NCI-H524 (cell line): ENCODE data around the gene MRPL23.

Source experiments
- DNase-seq, 2 experiments: peaks; one replicate each; lab custom pipeline; 2025; lab: John Stamatoyannopoulos, UW

Gene MRPL23

GRCh38 chr11:1958367-1958766, 11.2 kb downstream of the MRPL23 start:
- DNase-seq: no peak

GRCh38 chr11:1959786-1960185, 12.7 kb downstream of the MRPL23 start:
- DNase-seq: no peak

DNA sequence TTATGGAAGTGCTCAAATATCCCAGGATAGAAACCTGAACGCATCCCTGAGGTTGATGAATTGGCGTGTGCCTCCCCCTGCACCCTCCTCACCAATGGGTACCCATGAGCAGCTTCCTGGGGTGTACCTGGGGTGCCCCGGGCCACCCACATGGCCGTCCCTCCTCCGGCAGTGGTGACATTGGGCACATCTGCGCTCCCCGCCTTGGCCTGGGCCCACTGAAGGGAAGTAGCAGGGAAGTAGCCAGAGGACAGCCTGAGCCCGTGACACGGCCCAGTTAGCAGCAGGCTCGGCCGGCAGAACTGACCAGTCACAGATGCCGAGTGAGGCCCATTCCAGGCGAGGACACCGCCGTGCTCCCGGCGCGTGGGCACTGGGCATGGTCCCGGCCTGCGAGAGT, 16.7 kb downstream of the MRPL23 start:
- DNase-seq: no peak

DNA sequence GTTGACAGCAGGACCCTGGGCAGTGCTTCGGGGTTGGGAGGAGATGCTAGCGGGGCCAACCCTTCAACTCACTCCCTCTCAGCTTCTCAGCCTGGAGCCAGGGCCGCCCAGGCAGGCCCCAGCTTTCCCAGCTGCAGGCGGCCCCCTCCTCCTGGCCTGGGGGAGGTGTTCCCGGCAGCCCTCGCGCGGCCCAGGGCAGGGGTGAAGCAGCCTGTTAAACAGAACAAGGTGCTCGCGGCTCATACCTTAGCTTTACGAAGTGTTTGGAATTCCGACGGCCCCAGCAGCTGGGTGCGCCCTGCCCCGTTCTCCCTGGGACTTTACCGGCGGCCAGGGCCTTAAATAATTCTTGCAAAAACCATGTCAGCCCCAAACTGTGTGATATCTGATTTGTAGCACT, 17.2 kb downstream of the MRPL23 start:
- no peak for DNase-seq

- no peak for DNase-seq
Observed at GRCh38 chr11:1964955-1965354, 17.8 kb downstream of the MRPL23 start.

- no peak for DNase-seq
Observed at GRCh38 chr11:1966531-1966930, 19.4 kb downstream of the MRPL23 start.

- no peak for DNase-seq
Observed at GRCh38 chr11:1967641-1968225, 20.6 kb downstream of the MRPL23 start.

- DNase-seq: no peak
Observed at GRCh38 chr11:1968454-1969002, 21.4 kb downstream of the MRPL23 start.

DNA sequence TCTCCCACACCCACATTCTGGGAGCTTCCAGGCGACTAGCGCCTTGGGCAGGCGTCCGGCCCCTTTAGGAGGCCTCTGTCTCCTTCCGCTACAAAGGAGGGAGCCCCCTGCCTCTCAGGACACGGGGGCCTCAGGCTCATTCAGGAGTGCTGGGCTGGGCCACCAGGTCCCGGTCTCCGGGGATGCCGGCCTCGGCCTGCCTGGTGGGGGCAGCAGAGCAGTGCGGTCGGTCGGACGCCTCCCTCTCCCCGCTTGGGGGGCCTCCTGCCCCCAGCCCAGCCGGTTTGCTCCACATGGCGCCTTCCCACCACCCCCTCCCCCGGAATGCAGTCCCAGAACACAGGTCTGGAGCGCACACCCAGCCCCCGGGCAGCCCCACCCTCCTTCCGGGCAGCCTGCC, 21.9 kb downstream of the MRPL23 start:
- DNase-seq: no peak

DNA sequence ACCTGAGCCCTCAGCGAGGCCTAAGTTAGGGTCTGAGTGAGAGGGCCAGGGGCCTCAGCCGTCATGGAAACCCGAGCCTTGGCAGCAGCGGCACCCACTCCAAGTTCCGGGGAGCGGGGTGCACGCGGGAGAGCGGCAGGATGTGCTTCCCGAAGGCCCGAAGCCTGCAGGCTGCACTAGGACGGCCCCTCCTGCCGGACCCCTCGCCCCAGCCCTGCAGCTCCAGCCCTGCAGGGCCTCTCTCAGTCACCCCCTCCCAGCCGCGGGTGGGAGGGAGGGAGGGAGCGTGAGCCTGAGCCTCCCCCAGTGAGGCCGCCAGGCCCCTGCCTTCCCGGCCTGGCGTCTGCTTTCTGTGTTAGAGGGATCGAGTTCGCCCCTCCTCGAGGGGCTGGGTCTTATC, 22.6 kb downstream of the MRPL23 start:
- no peak for DNase-seq

GRCh38 chr11:1970956-1971355, 23.8 kb downstream of the MRPL23 start:
- DNase-seq: no peak

DNA sequence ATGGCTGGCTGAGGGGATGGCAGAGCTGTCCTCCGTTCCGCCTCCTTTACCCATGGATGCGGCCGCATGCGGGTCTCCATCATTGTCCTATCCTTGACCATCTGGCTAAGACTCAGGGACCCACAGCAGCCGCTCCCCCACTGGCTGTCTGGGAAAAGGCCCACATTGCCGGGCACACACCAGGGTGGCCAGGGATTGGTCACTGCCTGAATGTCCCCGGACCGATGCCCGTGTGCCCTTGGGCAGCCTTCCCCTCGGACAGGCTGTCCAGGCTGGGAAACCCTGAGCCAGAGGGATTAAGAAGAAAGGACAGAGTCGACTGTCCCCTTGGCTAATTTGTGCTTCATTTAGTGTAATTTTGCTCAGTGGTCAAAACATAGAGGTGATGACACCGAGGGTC, 28.1 kb downstream of the MRPL23 start:
- no peak for DNase-seq

DNA sequence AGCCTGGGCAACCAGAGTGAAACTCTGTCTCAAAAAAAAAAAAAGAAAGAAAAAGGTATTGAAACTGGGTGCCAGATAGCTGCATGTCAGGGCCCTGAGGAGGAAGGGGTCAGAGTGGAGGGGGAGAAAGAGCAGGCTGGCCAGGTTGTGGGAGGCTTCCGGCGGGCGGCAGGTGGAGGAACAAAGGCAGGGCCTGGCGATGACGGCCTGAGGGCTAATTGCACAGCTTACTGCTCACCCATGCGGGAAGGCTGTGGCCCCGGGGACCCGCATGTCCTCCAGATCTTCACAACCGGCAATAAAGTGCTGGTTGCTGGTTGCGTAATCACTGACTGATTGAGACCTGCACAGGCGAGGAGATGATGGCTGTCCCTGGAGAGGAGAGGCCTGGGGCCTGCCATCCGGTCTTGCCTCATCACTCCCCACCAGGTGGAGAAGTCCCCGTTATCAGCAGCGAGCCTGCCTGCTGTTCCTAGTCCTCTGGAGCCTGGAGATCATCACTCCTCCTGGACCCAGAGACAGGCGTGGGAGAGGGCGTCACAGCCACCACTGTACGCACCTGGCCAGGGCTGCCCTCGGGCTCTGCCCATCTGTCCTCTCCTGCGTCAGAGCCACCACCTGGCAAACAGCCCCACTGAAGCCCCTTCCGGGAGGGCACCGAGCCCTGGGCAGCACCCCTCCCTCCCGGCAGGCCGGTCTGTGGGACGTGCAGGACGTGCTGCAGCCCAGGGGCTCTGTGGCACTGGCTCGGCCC, 31.8 kb downstream of the MRPL23 start:
- no peak for DNase-seq

GRCh38 chr11:1979607-1980006, 32.5 kb downstream of the MRPL23 start:
- DNase-seq: no peak

- no peak for DNase-seq
Observed at GRCh38 chr11:1982873-1983600, 35.9 kb downstream of the MRPL23 start.

DNA sequence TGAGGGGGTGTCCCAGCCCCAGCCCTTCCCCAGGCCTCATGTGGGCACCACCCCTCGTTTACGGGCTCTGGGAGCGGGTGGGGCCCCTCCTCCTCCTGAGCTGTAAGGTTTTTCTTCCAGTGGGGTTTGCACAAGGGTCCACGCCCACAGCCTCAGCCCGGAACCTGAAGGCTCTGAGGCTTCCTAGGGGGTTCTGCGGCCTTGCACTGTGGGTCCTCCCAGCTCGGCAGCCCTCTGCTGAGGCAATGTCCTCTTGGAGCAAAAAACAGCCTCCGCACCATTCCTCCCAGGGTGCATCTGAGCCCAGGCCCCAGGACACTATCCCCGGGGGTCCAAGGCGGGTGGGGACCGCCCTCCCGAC, 36.4 kb downstream of the MRPL23 start:
- no peak for DNase-seq

GRCh38 chr11:1987024-1987423, 39.9 kb downstream of the MRPL23 start:
- no peak for DNase-seq

DNA sequence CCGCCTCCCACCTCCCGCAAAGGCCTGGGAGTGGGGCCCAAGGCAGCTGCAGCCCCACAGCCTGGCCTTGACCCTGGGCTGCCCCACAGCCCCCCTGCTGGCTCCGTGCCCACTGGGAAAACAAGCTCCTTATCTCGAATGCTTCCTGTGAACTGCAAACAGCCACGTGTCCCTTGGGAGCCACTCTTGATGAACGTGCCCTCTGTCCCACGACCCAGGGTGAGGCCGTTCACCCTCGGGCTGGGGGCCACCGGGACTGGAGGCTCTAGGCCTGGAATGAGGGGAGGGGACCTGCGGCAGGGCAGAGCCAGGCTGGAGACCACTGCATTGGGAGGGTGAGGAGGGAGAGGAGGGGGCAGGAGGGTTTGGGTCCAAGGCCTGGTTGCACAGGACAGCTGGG, 41.0 kb downstream of the MRPL23 start:
- no peak for DNase-seq

DNA sequence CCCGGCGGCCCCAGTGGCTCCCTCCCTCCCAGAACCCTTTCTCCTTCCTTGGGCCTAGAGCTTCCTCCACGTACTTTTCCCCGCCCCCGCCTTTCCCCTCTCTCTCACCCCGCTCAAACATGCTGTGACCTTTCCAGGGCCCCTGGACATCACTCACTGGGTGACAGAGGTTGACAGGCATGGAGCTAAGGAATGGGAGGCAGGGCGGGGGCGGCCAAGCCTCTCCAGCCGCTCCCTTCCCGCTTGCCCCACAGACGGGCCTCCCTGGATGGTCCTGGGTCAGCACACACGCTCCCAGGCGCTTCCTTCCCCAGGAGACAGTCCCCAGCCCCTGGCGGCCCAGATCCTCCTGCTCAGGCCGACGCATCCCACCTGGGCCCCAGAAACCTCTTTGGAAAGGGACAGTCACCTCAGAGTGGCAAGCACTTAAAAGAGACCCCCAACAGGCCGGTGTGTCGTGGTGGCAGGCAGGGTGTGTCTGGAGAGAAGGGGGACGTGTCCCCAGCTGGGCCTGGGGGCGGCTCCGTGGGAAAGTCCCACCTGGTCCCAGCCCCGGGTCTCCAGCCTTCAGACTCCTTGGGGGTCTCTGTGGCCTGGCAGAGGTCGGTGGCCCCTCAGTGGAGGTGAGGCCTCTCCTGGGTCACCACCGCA, 41.7 kb downstream of the MRPL23 start:
- DNase-seq: no peak

GRCh38 chr11:1989953-1990352, 42.8 kb downstream of the MRPL23 start:
- no peak for DNase-seq

- no peak for DNase-seq
Observed at GRCh38 chr11:1990872-1991578, 43.9 kb downstream of the MRPL23 start.

- no peak for DNase-seq
Observed at GRCh38 chr11:1992111-1992510, 45.0 kb downstream of the MRPL23 start.
